NCI-H2029 treated with DMSO at 0.1 percent for 48 hours (cell line): ENCODE data around the gene SMC4.
A peak's percentile ranks its signal among the peaks of the same experiment; 100 is the strongest.
"Not testable (repeated sequence)": the region's sequence is repeated elsewhere in the genome, so short reads cannot be mapped to it uniquely, and the experiment has no call there.

Experiments used
- DNase-seq: peaks from one replicate; lab custom pipeline; 2025; lab: John Stamatoyannopoulos, UW

Gene SMC4

DNA sequence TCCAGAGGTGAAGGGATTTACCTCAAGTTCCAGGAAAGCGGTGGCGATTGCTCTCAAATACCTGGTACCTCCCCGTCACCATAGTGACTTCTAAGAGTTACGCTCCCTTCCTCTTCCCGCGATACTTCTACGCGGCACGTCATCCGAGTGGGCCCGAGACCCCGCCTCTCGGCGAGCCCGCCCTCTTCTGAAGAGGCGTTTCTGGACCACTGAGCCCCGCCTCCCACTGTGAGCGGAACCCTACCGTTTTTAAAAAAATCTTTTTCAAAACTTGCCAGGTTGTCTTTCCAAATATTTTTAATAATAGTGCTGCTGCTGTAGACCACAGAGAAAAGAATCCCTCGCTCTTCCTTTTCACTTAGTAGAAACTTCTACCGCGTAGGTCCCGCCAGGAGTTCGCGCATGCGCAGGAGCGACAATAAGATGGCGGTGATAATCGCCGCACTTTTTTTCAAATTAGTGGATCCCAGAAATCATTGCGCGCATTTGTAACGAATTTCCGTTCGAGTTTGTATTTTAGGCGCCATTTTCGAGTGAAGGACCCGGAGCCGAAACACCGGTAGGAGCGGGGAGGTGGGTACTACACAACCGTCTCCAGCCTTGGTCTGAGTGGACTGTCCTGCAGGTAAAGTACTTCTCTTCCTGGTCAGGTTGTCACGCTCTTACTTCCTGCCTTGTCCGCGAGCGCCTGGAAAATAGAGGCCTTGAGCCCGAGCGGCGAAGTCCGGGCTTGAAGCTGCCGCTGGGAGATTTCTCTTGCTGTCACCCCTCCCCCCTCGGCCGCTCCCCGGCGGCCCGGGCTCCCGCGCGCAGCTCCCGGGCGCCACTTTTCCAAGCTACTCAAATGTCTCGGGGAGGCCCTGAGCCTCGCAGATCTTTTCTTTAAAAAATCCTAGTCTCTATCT lies at the start of gene SMC4, which contains the start of gene IFT80:
TSS of gene SMC4 (plus strand) at position 526 of the 905 bp plus-strand sequence. CDS start 1,177 bp downstream, outside the sequence.
TSS of gene IFT80 (minus strand) at position 101 of the 905 bp plus-strand sequence. CDS start 14,625 bp downstream, outside the sequence.
- DNase-seq, result peak; percentile 98

DNA sequence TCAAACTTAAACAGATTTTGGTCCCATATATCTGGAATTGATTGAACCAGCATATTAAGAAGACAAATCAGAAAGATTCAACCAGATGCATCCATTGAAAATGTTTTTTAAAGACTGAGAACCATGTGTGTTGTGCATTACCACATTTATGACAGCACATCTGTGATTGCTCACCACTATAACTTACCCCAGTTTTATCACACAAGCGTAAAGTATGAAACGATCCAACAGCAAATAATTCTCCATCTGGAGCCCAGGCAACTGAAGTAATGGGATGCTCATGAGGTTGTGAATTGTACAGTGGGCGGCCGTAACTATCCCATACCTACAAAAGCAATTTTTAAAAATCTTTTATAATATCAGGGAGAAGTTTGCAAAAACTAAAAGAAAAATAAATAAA lies 43.6 kb upstream of the SMC4 start:
- no peak for DNase-seq

DNA sequence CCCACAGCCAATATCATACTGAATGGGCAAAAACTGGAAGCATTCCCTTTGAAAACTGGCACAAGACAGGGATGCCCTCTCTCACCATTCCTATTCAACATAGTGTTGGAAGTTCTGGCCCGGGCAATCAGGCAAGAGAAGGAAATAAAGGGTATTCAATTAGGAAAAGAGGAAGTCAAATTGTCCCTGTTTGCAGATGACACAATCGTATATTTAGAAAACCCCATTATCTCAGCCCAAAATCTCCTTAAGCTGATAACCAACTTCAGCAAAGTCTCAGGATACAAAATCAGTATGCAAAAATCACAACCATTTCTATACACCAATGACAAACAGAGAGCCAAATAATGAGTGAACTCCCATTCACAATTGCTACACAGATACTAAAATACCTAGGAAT lies 36.6 kb upstream of the SMC4 start:
- DNase-seq, result not testable (repeated sequence)

DNA sequence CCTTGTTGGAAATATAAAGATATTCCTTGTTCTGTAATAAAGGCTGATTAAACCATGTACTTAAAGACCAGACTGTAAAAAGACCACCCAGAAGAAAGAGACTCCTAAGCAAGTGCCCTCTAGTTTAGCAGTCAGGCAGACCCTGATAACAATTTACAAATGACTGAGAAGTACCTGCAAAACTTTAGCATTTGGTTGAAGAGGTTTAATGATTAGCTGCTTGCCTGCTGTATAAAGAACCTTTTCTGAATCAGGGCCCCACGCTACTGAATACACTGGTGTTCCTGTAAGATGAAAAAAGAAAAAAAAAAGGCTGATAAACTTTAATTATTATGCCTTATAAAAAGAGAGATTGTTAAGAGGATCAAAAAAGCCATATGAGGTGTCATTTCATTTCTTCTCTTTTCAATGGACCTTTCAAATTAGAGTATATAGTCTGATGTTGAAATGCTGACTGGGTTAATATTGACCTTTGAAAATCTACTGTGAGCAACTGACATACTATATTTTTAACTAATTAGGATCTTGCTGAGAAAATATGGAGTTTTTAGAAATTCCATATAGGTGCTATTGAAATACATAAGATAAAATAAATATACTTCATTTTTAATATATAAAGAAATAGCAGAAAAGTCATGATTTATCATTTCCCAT lies 33.5 kb upstream of the SMC4 start:
- DNase-seq, result no peak

DNA sequence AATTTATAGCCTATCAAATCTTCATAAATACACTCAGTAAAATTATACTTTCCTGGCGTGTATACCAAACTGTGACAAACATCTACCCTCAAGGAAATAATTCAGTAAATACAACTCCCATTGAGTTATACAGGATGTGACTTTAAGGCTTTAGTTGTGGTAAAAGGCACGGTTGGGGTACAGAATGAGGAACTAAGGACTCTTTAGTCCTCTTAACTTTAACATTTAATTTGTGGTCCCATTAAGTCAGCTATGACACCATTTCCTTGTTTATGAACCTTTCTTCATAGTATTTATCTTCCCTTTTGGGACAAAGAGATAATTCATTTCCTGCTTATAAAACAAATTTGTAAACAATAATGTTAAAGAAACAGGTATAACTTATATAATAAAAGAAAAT lies 30.6 kb upstream of the SMC4 start:
- no peak for DNase-seq

DNA sequence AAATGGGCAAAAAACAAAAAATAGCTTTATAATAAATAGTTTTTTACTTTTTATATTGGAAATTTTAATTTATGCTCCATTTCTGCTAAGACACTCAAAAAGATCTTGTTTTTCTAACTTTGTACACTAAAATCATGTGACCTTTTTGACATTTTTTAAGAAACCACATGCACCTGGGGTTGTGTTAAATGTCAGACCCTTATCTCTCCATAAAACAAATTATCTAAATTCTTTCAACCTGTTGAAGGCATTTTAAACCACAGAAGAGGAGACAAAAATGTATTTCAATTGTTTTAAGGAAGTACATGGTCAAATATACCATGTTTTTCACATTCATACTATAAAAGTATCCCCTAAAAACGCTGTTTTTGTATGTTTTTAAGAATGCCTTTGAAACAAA lies 29.7 kb upstream of the SMC4 start:
- no peak for DNase-seq

DNA sequence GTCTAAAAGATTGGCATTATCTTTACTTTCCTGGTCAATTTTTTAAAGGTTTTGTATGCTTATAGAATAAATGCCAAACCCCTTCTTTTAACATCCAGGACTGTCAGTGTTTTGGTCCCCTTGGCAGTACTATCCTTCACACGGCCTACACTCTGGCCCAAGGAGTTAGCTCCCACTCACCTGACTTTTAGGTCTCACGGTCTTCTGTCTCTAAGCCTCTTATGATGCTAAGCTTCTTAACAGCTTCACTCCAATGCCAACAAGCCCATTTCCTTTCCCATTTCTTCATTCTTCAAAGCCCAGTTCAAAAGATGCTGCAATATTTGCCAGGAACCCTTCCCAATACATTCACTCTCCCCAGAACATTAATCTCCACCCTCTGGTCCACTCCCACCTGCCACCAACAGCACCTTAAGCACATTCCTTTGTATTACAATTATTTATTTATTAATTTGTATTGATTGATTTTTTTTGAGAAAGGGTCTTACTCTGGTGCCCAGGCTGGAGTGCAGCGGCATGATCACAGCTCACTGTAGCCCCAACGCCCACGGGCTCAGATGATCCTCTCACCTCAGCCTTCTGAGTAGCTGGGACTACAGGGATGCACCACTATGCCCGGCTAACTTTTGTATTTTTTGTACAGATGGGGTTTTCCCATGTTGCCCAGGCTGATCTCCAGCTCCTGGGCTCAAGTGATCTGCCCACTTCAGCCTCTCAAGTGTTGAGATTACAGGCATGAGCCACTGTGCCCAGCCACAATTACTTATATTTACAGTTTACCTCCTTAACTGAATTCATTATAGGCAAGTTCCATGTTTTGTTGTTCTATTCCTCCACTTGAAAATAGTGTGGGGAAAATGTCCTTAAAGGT lies 28.2 kb upstream of the SMC4 start:
- no peak for DNase-seq

DNA sequence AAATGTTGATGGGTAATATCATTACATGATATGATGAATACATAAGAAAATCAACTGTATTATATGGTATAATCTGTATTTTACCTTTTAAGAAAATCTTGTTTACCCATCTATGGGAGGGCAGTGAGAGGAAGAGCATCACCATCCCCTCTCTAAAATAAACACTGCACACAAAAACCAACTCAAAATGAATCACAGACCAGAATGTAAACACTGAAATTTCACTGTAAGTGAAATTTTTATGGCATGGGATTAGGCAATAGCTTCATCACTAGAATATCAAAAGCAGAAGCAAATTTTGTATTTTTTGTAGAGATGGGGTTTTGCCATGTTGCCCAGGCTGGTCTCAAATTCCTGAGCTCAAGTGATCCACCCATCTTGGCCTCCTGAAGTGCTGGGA lies 26.7 kb upstream of the SMC4 start:
- DNase-seq, result no peak

DNA sequence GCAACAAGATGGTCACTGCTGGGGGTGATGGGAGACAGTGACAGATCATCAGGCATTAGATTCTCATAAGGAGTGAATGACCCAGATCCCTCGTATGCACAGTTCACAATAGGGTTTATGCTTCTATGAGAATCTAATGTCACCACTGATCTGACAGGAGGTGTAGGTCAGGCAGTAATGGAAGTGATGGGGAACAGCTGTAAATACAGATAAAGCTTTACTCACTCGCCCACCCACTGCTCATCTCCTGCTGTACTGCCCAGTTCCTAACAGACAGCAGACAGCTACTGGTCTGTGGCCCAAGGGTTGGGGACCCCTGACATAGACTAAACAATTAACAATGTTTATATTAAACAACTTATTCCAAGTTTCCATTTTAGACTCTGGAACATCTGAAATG lies 25.8 kb upstream of the SMC4 start:
- no peak for DNase-seq

DNA sequence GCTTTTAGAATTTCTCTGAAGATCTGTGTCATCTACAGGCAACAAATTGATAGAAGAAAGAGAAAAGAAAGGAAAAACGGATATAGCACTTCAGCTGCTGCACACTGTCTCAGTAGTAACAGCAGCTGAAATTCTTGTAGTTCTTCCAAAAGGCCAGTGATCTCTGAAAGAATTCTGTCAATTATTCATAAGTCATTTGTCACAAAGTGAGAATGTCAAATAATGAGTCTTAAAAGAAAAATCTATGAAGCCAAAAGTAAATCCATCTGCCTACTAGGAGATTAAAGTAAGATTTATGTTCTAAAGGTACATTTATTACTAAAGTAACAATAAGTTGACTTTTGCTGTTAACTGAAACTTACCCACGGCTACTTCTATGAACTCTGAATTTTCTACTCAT lies 25.0 kb upstream of the SMC4 start:
- no peak for DNase-seq

DNA sequence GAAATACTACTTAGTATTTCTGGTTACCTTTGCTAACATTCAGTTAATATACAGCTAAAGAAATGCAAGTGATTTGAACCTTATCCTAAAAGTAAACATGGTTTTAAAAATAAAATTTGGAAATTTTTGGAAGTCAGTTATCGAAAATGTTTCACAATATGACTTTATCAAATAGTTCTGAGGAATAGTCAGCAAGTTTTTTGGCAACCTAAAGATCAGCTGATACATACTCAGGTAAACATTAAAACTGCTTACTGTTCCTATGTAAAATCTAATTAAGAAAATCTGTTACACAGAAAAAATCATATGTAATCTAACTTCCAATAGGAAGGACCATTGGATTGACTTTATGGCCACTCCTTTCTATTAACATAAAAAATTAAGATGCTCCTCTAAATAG lies 24.5 kb upstream of the SMC4 start:
- DNase-seq, result no peak

DNA sequence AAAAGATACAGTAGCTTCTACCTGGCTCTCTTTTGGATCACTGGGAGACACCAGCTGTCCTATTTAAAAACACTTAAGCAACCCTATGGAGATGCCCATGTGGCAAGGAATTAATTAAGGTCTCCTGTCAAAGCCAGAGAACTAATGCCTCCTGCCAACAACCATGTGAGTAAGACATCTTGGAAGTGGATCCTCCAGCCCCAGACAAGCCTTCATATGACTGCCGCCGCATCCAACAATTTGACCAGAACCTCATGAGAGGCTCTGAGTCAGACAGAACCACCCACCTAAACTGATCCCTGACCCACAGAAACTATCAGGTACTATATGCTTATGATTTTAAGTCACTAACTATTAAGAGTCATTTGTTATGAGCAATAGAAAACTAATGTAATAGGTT lies 22.8 kb upstream of the SMC4 start:
- DNase-seq, result no peak

DNA sequence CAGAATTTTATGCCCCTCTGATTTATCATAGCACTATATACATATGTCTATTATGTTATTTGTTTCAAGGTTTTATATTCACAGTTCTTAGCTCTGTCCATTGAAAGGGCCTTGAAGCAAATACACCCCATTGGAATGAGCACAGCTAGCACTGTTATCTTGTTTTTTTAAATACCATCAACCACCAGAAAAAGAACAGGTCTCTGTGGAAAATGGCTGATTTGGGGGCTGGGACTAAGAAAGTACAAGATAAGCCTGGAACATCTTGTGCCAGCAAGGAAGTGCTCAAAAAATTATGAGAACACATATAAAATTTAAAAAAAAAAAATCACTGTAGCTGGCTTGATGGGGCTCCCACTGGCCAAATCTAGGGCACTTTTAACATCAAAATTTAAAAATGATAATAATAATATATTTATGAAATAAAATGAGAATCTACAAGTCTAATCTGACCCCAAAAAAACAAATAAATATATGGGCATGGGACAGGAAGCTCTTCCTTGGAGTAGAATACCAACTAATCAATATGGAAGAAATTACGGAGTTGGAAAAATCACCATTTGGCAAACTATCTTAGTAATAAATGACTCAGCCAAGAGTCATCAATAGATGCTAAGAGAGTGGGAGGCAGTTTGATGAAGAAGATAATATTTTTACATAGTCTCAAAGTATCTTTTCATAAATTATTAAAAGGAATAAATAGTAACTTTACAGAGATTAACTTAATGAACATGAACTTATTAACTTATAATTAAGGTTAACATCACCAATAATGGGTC lies 20.9 kb upstream of the SMC4 start:
- DNase-seq, result no peak

DNA sequence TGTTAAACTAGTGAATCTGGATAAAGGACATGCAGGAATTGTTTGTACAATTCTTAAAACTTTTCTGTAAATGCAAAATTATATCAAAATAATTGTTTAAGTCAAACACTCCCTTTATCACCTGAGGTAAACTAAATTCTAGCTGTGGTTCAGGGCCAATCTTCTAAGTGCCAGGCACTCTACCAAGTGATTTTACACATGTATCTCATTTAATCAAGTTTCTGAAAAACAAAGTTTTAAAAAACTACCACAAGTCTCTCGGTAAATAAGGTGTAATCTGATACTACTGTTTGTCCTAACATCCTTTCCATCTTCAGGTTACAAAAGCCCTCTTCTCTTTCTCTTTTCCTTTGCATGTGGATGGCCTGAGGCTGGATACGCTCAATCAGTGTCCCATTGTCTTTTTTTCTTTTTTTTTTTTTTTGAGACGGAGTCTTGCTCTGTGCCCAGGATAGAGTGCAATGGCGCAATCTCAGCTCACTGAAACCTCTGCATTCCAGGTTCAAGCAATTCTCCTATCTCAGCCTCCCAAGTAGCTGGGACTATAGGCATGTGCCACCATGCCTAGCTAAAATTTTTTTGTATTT lies 19.7 kb upstream of the SMC4 start:
- DNase-seq, result no peak

DNA sequence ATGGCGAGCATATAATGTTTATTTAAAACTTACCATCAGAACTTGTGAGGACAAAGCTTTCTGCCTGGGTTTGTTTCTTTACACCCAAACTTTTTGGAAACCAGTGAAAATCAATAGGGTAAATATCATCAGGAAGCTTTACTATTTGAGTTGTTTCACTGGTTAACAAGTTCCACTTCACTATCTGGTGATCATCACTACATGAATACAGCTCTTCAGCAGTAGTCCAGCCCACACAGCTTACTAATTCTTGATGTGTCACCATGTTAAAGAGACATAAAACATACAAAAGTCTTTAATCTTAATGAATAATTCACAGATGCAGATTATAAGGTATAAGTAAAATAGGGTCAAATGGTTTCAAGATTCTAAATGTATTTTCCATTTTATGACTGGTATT lies 18.0 kb upstream of the SMC4 start:
- DNase-seq, result no peak

DNA sequence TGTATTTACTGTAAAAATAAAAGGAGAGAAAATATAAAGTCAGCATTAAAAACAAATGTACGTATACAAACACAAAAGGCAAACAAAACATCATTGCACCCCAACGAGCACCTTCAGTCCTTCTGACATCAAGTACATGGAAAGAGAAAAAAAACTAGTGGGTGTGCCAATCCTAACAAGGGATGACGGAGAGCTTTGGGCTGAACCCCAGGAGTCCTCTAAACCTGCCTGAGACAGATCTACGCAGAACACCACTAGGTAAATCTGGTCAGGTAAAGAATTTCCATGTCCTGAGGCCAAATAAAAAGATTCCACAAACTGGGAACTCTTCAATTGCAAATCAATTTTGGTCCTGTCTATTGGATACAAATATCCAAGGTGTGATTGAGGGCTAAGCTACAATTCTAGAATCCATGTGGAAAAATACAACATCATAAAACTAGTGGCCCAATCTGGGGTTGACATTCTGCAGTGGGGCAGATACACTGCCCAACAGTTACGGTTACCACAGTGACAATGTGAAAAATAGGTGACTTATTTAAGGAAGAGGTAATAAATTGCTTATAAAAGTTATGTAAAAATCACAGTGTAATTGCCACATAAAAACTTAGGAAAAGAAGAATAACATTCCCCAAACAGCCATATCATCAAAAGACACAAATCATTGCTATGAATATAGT lies 14.7 kb upstream of the SMC4 start:
- DNase-seq, result no peak

DNA sequence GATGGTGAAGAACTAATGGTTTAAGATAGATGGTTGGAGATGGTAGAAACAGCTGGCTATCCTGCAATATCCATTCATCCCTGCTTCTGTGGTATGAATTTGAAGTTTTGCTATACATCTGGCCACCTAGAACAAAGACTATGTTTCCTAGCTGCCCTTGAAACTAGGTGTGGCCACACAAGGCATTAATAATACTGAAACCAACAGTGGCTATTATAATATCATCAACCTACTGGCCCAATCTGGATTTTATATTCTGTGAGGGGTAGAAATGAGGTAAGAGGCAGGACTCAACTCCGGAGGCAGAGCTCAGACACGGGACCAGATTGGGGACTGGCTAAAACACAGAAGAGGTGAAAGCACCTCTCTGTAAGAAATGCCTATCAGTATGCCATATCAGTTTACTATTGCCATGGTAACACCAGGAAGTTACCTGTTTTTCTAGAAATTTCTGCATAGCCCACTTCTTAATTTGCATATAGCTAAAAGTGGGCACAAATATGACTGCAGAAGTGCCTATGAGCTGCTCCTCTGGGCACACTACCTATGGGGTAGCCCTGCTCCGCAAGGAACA lies 8.8 kb upstream of the SMC4 start:
- DNase-seq, result no peak

DNA sequence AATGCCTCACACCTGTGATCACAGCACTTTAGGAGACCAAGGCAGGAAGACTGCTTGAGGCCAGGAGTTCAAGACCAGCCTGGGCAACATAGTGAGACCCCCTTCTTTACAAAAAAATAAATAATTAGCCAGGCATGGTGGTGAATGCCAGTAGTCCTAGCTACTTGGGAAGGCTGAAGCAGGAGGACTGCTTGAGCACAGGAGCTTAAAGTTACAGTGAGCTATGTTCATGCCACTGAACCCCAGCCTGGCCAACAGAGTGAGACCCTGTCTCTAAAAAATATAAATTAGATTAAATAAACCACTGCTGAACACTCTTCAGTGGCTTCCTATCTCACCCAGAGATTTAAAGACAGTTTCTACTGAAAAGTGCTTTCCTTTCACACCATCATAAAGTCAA lies 6.7 kb upstream of the SMC4 start:
- no peak for DNase-seq

DNA sequence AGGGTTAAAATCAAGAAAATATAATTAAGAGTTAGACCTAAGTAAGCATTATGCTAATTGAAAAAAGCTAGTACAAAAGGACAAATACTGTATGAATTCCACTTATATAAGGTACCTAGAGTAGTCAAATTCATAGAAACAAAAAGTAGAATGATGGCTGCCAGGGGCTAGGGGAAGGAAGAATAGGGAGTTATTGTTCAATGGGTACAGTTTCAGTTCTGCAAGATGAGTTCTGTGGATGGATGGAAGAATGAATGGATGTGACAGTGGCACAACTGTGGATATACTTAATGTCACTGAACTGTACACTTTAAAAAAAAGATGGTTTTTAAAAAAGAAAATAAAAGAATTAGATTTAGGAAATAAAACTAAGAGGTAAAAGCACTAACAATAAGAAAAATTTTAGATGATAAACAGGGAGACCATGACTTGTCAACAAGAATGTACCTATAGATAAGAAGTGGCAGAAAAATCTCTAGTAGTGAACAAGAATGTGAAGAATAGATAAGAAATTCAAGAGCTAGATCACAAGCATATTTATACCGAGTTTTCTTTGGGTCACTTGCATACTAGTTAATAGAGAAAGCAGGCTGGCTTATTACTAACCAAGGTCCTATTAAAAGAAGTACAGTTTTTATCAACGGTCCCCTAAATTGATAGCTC lies 6.0 kb upstream of the SMC4 start:
- DNase-seq, result no peak

DNA sequence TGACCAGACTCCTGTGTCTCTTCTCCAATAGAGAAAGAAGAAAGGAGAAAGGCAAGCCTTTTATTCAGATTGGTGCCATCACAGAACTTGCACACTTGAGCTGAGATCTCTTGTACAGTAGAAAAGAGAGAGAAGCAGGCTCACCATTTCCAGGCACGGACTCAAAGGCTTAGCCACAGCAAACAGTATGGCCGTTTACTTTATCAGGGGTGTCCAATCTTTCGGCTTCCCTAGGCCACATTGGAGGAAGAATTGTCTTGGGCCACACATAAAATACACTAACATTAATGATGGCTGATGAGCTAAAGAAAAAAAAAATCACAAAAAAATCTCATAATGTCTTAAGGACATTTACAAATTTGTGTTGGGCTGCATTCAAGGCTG lies 5.4 kb upstream of the SMC4 start:
- DNase-seq, result no peak
